C4-2B (cell line): ENCODE results near the gene LRRC42.

Source experiments
- H3K27ac ChIP-seq: fragments of 450-650 bp; 2 replicates; pipeline ENCODE4 v1.5.1; 2017
- ZFX ChIP-seq: fragments of 450-650 bp; IDR thresholded peaks from 2 replicates; pipeline ENCODE4 v1.6.1; 2017
- TF ChIP-seq, protein P1 (sequence below): fragments of 450-650 bp; conservative IDR thresholded peaks from 2 replicates; pipeline ENCODE4 v1.5.1; 2017; ENCODE audit warnings: mild to moderate bottlenecking

The LRRC42 gene

GRCh38 chr1:54016343-54017282 lies 70.5 kb downstream of the LRRC42 start:
- no peak for TF ChIP-seq ZFX
- TF ChIP-seq, protein P1, sequence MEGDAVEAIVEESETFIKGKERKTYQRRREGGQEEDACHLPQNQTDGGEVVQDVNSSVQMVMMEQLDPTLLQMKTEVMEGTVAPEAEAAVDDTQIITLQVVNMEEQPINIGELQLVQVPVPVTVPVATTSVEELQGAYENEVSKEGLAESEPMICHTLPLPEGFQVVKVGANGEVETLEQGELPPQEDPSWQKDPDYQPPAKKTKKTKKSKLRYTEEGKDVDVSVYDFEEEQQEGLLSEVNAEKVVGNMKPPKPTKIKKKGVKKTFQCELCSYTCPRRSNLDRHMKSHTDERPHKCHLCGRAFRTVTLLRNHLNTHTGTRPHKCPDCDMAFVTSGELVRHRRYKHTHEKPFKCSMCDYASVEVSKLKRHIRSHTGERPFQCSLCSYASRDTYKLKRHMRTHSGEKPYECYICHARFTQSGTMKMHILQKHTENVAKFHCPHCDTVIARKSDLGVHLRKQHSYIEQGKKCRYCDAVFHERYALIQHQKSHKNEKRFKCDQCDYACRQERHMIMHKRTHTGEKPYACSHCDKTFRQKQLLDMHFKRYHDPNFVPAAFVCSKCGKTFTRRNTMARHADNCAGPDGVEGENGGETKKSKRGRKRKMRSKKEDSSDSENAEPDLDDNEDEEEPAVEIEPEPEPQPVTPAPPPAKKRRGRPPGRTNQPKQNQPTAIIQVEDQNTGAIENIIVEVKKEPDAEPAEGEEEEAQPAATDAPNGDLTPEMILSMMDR, result no peak
- peak overlapping the region; percentile 52 for H3K27ac ChIP-seq
